GM21390 (cell line): ENCODE measurements around the gene CD4.
"Not testable (repeated sequence)": the region's sequence is repeated elsewhere in the genome, so short reads cannot be mapped to it uniquely, and the experiment has no call there.

Source experiments
- ATAC-seq: cut with Tn5 transposase; IDR thresholded peaks from one replicate; pipeline ENCODE4 v1.9.1; 2021; ENCODE audit not compliant: unreplicated experiment

CD4 gene

DNA sequence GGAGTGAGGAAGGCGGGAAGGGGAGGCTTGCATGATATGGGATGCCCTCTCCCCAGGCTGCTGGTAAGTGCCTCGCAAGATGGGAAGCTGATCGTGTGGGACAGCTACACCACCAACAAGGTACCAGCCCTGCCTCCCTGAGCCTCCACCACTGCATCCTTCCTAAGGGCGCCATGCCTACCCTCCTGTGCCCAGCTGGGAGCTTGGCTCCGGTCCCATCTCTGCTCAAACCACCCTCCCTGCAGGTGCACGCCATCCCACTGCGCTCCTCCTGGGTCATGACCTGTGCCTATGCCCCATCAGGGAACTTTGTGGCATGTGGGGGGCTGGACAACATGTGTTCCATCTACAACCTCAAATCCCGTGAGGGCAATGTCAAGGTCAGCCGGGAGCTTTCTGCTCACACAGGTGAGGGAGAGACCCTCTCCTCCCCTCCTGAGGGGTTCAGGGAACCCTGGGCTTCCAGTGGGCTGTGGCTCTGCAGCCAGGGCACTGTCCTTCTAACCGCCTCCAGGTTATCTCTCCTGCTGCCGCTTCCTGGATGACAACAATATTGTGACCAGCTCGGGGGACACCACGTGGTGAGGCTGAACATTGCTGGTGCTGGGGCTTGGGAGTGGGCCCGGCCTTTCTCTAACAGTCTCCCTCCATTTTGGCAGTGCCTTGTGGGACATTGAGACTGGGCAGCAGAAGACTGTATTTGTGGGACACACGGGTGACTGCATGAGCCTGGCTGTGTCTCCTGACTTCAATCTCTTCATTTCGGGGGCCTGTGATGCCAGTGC is 54.0 kb downstream of the CD4 start:
- ATAC-seq: no peak

DNA sequence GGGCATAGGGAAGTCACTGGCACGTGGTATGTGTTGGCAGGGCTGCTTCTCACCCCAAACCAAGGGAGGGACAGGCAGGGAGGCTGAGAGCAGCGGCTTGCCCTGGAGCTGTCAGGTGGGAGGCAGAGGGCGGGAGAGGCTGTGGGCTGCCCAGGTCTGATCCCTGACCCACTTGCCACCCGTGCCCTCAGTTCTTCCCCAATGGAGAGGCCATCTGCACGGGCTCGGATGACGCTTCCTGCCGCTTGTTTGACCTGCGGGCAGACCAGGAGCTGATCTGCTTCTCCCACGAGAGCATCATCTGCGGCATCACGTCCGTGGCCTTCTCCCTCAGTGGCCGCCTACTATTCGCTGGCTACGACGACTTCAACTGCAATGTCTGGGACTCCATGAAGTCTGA is 56.1 kb downstream of the CD4 start:
- no peak for ATAC-seq

DNA sequence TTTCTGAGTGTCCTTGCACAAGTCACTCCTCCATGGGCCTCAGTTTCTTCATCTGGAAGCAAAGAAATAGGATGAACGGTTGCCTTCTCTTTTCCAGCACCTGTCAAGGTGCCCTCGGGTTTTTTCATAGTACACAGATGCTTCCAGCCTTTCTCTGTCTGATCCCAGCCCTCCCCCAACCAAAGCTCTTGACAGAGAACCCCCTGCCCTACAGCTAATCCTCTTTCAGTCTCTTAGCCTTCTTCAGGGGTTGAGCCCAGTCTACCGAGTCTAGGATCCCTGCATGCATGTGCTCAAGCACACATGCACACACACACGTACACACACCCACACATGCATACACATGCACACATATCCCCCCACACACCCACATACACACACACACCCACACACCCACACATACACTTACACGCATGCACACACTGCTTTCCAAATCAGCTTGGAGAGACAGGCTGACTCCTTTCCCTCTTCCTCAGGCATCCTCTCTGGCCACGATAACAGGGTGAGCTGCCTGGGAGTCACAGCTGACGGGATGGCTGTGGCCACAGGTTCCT is 57.1 kb downstream of the CD4 start:
- no peak for ATAC-seq

GRCh38 chr12:6847676-6848075 is 58.3 kb downstream of the CD4 start:
- ATAC-seq: no peak

- ATAC-seq: no peak
Measured at GRCh38 chr12:6849427-6849826, 60.1 kb downstream of the CD4 start.

- ATAC-seq: no peak
Measured at GRCh38 chr12:6849976-6850560, 60.7 kb downstream of the CD4 start.

DNA sequence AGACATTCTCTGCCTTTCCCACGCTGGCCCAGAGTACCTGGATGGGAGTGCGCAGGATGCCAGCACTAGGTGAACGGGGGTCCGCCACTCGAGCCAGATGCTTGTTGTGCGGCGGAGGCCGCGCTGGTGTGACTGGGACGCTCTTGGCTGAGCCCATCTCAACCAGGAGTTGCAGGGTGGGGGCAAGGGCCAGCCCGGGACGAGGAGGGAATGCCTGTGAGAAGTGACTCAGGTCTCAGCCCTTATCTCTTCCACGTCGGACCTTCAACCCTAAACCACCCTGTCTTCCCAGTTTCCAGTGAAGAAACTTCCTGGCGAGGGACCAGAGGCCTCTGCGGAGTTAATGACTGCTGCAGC is 61.4 kb downstream of the CD4 start:
- no peak for ATAC-seq

DNA sequence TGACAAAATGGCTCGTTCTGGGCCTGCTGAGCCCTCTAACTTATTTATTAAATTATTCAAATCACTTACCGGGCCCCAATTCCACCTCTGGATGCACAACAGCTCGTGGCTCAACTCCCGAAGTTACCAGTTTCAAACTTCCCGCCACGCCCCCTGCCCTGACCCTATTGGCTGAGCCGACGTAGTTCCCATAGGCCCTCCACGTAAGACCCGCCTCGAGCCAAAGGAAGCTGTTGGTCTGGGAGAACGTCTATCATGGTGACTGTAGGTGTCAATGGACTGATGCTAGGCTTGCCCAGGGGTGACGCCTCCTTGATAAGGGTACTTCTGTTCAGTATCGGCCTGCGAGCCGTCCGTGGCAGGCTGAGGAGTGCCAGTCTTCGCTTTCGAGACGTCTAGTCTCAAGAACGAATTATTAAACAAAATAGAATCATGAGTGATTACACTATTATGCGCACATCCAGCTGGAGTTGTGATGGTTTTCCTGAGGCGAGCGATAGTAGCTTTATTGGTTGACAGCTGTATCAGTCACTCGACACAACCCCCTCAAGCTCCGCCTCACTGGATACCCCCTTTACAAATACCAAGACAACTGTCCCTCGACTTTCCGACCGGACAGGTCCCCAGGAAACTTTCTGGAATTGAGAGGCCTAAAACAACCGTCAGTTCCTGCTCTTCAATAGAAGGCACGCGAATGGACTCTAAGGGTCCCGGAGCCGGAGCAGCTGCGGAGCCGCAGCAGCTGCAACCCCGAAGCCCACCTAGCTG is 62.0 kb downstream of the CD4 start, which contains the start of gene CDCA3:
TSS of gene CDCA3 (minus strand) at position 134 of the 768 bp plus-strand sequence. CDS start 334 bp downstream, outside the sequence.
- ATAC-seq: peak; percentile 57

DNA sequence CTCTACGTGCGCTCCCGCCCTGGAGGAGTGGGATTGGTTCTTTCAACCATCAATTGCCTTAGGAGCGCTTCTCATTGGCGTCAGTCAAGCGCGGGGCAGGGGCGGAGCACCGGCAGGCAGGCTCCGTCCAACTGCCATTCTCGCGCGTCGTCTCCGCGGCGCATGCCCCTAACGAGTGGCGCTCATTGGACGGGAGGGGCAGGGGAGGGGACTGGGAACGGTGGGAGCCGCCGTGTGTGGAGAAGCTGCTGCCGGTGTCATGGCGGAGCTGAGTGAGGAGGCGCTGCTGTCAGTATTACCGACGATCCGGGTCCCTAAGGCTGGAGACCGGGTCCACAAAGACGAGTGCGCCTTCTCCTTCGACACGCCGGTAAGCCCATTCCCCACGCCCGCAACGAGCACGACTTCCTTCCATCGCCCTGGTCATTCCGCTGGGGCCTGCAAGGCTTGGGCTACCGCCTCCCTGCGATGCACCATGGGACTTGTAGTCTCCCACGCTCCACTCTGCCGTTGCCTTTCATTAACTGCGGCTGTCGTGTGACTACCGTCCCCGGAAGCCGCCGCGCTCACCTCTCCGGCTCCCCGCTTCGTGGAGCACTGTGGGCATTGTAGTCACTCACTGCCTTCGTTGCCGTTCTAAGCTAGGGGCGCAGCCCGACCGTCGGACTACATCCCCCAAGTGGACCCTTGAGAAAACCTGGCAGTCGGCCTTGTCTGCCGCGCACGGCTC is 62.8 kb downstream of the CD4 start, which contains the start of gene USP5:
TSS of gene USP5 (plus strand) at position 230 of the 730 bp plus-strand sequence. CDS start at position 260, 30 bp downstream.
- peak; percentile 71 for ATAC-seq

- ATAC-seq: no peak
Measured at GRCh38 chr12:6852651-6853354, 63.5 kb downstream of the CD4 start.

- no peak for ATAC-seq
Measured at GRCh38 chr12:6853626-6854025, 64.3 kb downstream of the CD4 start.

GRCh38 chr12:6854036-6854435 is 64.7 kb downstream of the CD4 start:
- no peak for ATAC-seq

DNA sequence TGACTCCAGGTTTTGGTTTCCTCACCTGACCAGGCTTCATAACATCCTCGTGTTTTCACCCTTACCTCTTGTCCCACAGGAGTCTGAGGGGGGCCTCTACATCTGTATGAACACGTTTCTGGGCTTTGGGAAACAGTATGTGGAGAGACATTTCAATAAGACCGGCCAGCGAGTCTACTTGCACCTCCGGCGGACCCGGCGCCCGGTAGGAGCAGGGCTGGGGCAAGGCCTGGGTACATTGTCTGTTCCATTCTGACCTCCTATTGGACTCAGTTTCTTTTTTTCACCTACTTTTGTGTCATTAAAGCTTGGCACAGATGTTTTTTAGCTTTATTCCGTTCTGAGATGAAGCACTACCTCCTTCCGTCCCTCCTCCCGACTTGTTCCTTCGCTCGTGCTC is 66.0 kb downstream of the CD4 start:
- ATAC-seq: no peak

DNA sequence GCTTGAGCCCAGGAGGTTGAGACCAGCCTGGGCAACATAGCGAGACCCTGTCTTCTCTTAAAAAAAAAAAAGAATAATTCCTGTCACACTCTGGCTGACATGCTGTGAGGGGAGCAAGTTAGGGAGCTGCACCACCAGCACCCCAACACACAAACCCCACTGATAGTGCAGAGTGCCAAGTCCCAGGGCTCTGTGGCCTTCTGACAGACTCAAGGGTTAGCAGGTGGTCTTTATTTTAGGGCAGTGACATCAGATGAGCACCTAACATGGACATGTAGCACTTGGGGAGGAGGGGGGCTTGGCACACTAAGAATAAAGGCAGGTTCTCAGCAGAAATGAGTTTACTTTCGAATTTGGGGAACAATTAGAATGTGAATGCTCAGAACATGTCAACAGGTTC is 69.5 kb downstream of the CD4 start:
- ATAC-seq: no peak

- no peak for ATAC-seq
Measured at GRCh38 chr12:6860116-6860515, 70.8 kb downstream of the CD4 start.

- ATAC-seq: no peak
Measured at GRCh38 chr12:6860942-6861341, 71.6 kb downstream of the CD4 start.

- no peak for ATAC-seq
Measured at GRCh38 chr12:6861391-6861790, 72.1 kb downstream of the CD4 start.

- no peak for ATAC-seq
Measured at GRCh38 chr12:6863033-6863432, 73.7 kb downstream of the CD4 start.

DNA sequence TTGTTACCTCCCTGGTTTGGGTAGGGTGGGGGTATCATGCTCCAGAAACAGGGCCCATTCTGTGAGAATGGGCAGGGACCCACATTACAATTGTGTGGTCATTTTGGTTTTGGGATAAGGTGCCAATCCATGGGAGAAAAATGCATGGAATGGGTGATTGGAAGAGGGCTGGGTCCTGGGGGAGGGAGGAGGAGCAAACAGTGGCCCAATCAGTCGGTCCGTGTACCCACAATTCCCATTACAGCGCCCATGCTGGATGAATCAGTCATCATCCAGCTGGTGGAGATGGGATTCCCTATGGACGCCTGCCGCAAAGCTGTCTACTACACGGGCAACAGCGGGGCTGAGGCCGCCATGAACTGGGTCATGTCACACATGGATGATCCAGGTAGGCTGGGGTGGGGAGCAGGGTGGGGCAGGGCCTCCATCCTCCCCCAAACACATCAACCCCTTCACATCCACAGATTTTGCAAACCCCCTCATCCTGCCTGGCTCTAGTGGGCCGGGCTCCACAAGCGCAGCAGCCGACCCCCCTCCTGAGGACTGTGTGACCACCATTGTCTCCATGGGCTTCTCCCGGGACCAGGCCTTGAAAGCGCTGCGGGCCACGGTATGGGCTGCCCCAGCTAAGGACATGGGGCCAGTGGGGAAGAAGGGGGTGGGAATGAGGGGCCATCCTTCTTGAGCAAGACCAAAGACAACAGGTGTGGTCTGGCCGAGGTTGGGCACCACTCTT is 74.4 kb downstream of the CD4 start:
- ATAC-seq: no peak

DNA sequence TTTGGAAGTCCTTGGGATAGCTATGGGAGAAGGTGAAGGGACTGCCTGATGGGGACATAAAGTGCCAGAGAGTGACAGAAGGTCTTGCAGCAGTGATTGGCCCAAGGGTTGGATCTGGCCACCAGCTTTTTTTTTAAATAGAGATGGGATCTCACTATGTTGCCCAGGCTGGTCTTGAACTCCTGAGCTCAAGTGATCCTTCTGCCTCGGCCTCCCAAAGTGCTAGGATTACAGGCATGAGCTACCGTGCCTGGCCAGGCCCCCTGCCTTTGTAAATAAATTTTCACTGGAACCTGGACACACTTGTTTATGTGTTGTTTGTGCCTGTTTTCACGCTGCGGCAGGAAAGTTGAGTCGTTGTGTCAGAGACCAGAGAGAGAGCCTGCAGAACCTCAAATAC is 76.0 kb downstream of the CD4 start:
- ATAC-seq: not testable (repeated sequence)
